Stimulated activated CD8-positive, alpha-beta memory T cell treated with anti-CD3 and anti-CD28 coated beads, Interleukin-7, amount 100 ng/mL, for 1 hour (primary cell): Measurements from ENCODE around the gene MLIP.

ENCODE experiments used
- DNase-seq, 2 donors: peaks; one replicate each; pipeline ENCODE4 v3.0.0-alpha.2; 2020; ENCODE audit warnings: low read depth in 2 of 2

Gene MLIP

GRCh38 chr6:54282186-54282585, 170.9 kb downstream of the MLIP start:
- no peak for DNase-seq

- no peak for DNase-seq
Observed at GRCh38 chr6:54284161-54284860, 173.1 kb downstream of the MLIP start.

GRCh38 chr6:54285595-54285994, 174.4 kb downstream of the MLIP start:
- no peak for DNase-seq

- no peak for DNase-seq
Observed at GRCh38 chr6:54286141-54286540, 174.9 kb downstream of the MLIP start.

GRCh38 chr6:54288474-54288873, 177.2 kb downstream of the MLIP start:
- no peak for DNase-seq

GRCh38 chr6:54289426-54289825, 178.2 kb downstream of the MLIP start:
- no peak for DNase-seq

GRCh38 chr6:54291146-54291545, 179.9 kb downstream of the MLIP start:
- DNase-seq = no peak

- no peak for DNase-seq
Observed at GRCh38 chr6:54291738-54292137, 180.5 kb downstream of the MLIP start.

GRCh38 chr6:54294965-54295532, 183.8 kb downstream of the MLIP start:
- no peak for DNase-seq

GRCh38 chr6:54299542-54300269, 188.5 kb downstream of the MLIP start:
- no peak for DNase-seq

- DNase-seq = no peak
Observed at GRCh38 chr6:54301770-54302169, 190.5 kb downstream of the MLIP start.

- DNase-seq = no peak
Observed at GRCh38 chr6:54307439-54307910, 196.2 kb downstream of the MLIP start.

- DNase-seq = no peak
Observed at GRCh38 chr6:54308289-54308985, 197.2 kb downstream of the MLIP start, which contains the start of gene TINAG. TINAG (plus strand) TSS chr6:54308441; CDS start chr6:54308551, 110 bp downstream.

GRCh38 chr6:54308986-54309315, 197.7 kb downstream of the MLIP start:
- no peak for DNase-seq

- no peak for DNase-seq
Observed at GRCh38 chr6:54310377-54311152, 199.3 kb downstream of the MLIP start.

- DNase-seq = no peak
Observed at GRCh38 chr6:54315656-54316055, 204.4 kb downstream of the MLIP start.
